ENCODE measurements around the gene RIIAD1. TPM values are rescaled to one million over a fixed set of nuclear protein-coding genes. Genes with fewer than 3 reads are reported as not detected.
"Not testable (repeated sequence)": the region's sequence is repeated elsewhere in the genome, so short reads cannot be mapped to it uniquely, and the experiment has no call there.

The RIIAD1 gene
- total RNA-seq, 2 donors from 2014 or later = not detected

DNA sequence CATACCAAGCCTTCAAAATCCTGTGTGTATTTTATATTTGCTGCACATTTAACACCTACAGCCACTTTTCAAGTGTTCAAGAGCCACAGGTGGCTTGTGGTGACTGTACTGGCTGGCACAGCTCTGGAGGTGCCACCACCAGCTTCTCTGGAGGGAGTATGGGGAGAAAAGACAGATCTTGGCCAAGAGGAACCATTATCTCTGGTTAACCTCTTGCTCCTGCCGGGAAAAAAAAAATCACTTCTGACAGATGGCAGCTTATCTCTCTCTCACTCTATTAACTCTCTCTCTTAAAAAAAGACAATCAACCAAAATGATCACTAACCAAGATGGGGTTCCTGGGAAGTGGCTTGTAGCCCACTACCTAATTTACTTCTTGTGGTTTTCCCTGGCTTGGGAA lies 1.2 kb upstream of the RIIAD1 start:
- Mint-ChIP-seq H3K27ac (no peak overlapping the region), H3K9me3 (no peaks in the 10 kb centered on the region), H3K36me3 (peaks cover 0 to 9% of the 10 kb centered on the region in 2 donors)
- DNase-seq (ENCODE audit: low spot score in 2 of 2) (no peak), ATAC-seq (no peak)

DNA sequence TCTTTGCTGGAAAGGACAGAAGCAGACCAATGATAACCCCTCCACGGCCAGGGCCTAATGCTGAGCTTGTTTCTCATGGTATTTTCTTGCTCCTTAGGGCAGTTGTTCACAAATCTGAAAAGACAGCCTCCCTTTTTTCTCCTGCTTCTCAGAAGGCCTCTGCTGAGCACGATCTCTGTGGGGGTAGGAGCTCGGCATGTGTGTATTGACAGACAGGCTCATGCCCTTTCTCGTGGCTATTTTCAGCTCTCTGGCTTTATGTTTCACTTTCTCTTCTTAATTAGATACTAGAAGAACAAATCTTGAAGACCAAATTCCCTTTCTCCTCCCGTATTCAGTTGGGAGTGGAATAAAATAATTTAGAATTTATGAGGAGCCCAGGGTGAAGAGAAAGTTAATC lies 768 bp upstream of the RIIAD1 start:
- H3K9me3 Mint-ChIP-seq = no peaks in the 10 kb centered on the region
- DNase-seq (ENCODE audit: low spot score in 2 of 2) = no peak
- no peak for ATAC-seq
- peaks cover 0 to 9% of the 10 kb centered on the region in 2 donors for H3K36me3 Mint-ChIP-seq
- peak overlapping the region in 1 of 2 donors; percentile 45 for H3K27ac Mint-ChIP-seq

DNA sequence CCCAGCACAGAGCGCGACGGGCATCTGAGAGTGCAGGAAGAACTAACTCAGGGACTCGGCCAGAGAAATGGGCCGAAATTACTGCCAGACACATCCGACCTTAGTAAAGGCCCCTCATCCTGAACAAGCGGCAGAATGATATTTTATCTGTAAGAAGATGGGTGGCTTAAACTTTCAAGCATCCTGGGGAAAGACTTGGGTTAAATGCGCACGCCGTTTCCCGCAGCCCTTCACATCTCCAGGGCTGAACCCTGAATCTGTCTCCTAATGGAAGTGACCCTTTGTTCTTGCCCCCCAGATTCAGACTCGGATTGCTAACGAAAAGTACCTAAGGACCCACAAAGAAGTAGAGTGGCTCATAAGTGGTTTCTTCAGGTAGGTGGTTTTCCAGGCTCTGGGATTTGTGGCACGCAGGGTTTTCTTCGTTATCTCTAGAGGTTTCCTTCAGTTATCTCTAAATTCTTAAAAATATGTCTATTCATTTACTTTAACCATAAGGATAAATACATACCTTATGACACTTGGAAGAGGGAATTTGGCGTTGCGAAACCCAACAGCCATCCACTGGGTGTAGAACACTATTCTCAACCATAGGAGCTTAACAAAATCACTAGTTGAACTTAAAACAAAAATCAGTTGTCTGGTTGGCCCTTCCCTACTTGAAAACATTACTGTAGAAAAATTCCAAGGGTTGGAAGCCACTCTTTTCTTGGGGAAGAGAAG lies 627 bp downstream of the RIIAD1 start:
- Mint-ChIP-seq H3K9me3 (no peaks in the 10 kb centered on the region), H3K36me3 (peaks cover 0 to 9% of the 10 kb centered on the region in 2 donors), H3K27ac (no peak overlapping the region)
- ATAC-seq (no peak), DNase-seq (ENCODE audit: low spot score in 2 of 2) (no peak)

DNA sequence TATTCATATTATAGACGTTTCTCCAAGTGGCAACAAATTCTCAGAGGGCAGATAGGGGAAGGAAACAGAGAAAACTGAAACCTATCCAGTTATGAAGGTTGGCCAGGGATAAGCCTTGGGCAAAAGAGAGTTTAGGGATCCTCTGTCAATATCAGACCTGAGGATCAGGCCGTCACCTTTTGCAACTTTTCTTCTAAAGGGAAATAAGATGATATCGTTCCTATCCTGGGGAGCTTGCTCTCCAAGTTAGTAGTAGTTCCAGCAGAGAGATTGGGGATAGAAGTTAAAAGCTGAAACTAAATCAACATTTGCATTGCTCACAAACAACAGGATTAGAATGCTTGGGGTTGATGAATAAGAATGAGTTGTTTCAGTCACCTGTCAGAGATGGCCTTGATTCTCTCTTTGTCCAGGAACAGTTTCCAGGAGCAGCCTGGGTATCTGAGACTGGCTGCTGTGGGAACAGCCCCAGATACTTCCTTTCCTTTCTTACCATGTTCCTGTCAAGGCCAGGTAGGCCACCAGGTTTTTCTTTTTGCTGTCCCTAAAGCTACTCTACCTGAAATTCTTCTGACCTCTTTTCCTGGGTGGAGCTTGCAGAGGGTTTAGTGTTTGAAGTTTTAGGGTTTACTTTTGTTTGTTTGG lies 2.5 kb downstream of the RIIAD1 start:
- H3K36me3 Mint-ChIP-seq = no peaks in the 10 kb centered on the region
- H3K27ac Mint-ChIP-seq = no peak overlapping the region
- no peaks in the 10 kb centered on the region for H3K9me3 Mint-ChIP-seq
- DNase-seq (ENCODE audit: low spot score in 2 of 2) = no peak
- no peak for ATAC-seq

DNA sequence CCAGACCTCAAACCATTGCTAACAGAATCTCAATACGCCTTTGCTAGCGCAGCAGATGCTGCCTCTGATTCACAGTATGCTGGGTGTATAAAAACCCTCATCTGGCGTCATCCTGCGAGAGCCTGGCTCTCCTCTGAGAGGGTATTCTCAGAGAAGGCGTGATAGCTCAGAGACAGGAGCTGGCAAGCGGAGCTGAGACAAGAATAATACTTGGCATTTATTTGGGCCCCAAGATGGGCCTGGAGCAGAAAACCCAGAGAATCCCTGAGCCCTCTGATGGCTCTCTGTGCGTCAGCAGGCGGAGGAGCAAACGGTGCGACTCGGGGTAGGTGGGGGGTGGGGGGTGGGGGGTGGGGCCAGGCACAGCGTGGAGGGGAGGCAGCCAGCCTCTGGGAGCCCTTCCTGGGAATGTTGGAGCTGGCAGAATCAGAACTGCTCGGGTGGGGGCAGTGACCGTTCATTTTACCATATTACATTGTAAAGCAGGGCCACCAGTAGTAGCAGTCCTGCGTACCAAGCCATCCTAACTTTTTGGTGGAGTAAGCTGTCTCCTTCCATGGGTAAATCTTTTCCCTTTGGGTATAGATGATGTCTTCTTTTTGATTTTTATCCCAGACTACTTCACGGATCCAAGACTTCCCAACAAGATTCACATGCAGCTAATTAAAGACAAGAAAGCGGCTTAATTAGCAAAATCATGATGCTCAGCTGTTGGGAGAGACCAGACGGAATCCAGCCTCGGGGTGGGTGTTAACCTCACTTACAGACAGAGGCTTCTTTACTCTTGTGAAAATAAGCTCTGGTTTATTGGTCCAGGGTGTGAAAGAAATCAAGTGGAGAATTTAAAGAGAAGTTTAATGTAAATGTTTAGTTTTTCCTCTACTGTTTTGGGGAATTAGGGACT lies 7.1 kb downstream of the RIIAD1 start:
- ATAC-seq = no peak
- Mint-ChIP-seq H3K27ac (no peak overlapping the region), H3K36me3 (no peaks in the 10 kb centered on the region), H3K9me3 (no peaks in the 10 kb centered on the region)
- no peak for DNase-seq (ENCODE audit: low spot score in 2 of 2)

DNA sequence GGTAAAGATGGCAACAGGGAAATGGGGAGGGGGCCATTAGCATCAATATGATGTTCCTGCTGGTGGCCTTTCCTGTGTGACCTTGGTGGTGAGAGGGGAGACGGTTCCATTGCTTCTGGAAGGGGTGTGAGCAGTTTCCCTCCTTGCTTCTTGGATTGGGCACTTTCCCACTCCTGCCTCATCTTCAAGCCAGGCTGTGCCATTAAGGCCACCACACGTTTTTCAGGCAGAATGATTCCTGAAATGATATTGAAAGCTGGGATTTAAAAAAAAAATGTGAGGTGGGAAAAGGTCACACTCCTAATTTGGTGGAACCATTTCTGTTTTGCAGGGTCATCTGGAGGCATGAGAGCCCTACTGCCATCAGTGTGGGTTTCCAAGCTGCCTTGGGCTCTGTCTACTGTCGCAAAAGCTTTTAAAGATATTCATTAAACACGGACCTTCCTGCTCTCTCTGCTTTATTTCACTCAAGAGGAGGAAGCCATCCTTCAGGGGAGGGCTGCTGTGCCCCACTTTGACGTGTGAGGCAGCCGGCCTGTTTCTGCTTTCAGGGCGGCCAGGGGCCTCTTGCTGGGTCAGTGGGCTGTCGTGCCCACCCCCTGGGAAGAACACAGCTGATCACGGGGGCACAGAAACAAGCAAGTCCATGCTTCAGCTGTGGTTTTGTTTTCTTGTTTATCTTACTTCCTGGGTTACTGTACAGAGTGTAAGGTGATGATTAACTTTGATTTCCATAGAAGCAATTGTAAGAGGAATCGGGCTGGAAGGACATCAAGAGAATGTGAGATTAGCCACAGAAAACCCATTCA lies 8.0 kb downstream of the RIIAD1 start:
- H3K27ac Mint-ChIP-seq = no peak overlapping the region
- ATAC-seq (no peak), DNase-seq (ENCODE audit: low spot score in 2 of 2) (no peak)
- no peaks in the 10 kb centered on the region for H3K36me3 Mint-ChIP-seq
- no peaks in the 10 kb centered on the region for H3K9me3 Mint-ChIP-seq

DNA sequence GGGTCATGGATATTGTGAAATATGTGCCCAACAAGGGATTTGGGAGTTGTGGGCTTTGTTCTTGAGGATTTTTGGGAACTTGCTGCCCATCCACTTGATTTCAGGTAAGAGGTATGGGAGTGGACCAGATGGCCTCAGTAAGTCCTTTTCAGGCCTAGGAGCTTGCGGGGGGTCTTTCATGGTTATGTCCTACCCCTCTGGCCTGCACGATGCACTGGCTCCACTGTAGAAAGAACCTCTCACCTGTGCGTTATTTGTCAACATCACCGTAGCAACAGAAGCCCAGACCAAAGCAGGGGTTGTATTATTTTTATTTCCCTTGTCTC lies 8.6 kb downstream of the RIIAD1 start:
- no peak for DNase-seq (ENCODE audit: low spot score in 2 of 2)
- Mint-ChIP-seq H3K9me3 (no peaks in the 10 kb centered on the region), H3K36me3 (no peaks in the 10 kb centered on the region), H3K27ac (no peak overlapping the region)
- no peak for ATAC-seq

DNA sequence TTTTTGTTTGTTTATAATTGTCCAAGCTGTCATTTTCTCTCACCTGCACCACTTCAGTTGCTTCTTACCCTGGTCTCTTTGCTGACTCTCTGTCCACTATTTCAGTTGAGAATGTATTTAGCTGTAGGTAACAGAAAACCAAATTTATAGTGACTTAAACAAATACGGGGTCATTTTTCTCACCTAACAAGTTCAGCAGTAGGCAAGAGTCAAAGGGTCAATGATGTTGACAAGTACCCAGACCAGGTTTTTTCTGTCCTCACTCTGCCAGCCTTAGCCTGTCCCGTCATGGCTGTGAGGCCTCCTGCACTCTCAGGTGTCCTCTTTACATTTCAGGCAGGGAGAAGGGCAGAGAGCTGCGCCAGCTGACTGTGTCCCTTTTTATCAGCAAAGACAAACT lies 11.8 kb downstream of the RIIAD1 start:
- no peak overlapping the region for H3K27ac Mint-ChIP-seq
- peaks cover 0 to 15% of the 10 kb centered on the region in 2 donors for H3K36me3 Mint-ChIP-seq
- peaks cover 6 to 7% of the 10 kb centered on the region in 2 donors for H3K9me3 Mint-ChIP-seq
- ATAC-seq (no peak), DNase-seq (ENCODE audit: low spot score in 2 of 2) (no peak)

DNA sequence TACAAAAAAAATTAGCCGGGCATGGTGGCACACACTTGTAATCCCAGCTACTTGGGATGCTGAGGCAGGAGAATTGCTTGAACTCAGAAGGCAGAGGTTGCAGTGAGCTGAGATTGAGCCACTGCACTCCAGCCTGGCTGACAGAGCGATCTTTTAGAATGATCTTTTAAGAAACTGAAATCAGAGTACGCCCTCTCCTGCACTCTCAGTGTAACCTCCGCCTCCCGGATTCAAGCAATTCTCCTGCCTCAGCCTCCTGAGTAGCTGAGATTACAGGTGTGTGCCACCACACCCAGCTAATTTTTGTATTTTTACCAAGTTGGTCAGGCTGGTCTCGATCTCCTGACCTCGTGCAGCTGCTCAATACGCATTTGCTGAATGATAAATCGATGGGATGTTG lies 12.7 kb downstream of the RIIAD1 start:
- not testable (repeated sequence) for H3K9me3 Mint-ChIP-seq; DNase-seq (ENCODE audit: low spot score in 2 of 2); H3K27ac Mint-ChIP-seq; ATAC-seq
- peaks cover 0 to 17% of the 10 kb centered on the region in 2 donors for H3K36me3 Mint-ChIP-seq

DNA sequence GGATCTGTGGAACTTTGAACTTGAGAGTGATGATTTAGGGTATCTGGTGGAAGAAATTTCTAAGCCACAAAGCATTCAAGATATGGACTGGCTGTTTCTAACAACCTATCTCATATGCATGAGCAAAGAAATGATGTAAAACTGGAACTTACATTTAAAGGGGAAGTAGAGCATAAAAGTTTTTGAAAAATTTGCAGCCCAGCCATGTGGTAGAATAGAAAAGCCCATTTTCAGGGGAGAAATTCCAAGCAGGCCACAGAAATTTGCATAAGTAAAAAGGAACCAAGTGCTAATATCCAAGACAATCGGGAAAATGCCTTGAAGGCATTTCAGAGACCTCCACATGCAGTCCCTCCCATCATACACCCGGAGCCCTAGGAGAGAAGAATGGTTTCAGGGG lies 15.7 kb downstream of the RIIAD1 start:
- Mint-ChIP-seq H3K36me3 (peaks cover 0 to 17% of the 10 kb centered on the region in 2 donors), H3K27ac (no peak overlapping the region), H3K9me3 (peaks cover 6 to 7% of the 10 kb centered on the region in 2 donors)
- DNase-seq (ENCODE audit: low spot score in 2 of 2) (no peak), ATAC-seq (no peak)

DNA sequence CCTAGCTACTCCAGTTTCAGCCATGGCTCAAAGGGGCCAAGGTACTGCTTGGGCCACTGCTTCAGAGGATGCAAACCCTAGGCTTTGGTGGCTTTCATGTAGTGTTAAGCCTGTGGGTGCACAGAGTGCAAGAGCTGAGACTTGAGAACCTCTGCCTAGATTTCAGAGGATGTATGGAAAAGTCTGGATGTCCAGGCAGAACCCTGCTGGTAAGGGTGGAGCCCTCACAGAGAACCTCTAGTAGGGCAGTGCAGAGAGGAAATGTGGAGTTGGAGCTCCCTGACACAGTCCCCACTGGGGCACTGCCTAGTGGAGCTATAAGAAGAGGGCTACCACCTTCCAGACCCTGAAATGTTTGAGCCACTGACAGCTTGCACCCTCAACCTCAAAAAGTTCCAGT lies 16.2 kb downstream of the RIIAD1 start:
- H3K27ac Mint-ChIP-seq = no peak overlapping the region
- ATAC-seq (no peak), DNase-seq (ENCODE audit: low spot score in 2 of 2) (no peak)
- H3K9me3 Mint-ChIP-seq = peaks cover 6 to 7% of the 10 kb centered on the region in 2 donors
- peaks cover 0 to 17% of the 10 kb centered on the region in 2 donors for H3K36me3 Mint-ChIP-seq

DNA sequence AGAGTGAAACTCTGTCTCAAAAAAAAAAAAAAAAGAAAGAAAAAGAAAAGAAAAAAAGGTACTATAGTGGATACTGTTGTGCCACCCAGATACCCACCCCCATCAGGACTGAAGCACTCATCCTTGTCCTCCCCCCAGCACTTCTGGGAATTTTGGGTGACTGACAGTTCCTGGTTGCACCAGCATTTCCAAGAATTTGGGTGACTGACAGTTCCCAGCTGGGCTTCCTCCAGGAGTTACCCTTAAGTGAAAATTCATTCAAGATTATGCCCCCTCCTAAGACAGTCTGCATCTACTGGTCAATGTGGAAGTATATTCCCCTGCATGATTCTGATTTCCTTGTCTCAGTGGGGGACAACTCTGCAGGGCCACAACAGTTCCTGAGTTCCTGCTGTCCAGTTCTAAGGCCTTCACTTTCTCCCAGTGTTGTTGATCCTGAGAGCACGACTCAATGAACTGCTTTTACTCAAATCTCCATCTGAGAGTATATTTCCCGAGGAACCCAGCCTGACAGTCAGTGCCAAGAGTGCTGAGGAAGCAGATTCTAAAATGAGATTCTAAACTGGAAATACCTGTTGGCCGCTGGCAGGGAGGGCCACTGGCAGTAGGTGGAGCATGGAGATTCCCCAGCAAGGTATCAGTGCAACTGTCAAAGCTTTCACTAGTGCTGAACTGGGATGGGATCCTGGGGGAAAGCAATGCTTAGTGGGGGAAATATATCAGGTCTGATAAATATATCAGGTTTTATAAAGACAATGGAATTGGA lies 18.5 kb downstream of the RIIAD1 start:
- peaks cover 0 to 17% of the 10 kb centered on the region in 2 donors for H3K36me3 Mint-ChIP-seq
- no peak overlapping the region for H3K27ac Mint-ChIP-seq
- ATAC-seq = no peak

DNA sequence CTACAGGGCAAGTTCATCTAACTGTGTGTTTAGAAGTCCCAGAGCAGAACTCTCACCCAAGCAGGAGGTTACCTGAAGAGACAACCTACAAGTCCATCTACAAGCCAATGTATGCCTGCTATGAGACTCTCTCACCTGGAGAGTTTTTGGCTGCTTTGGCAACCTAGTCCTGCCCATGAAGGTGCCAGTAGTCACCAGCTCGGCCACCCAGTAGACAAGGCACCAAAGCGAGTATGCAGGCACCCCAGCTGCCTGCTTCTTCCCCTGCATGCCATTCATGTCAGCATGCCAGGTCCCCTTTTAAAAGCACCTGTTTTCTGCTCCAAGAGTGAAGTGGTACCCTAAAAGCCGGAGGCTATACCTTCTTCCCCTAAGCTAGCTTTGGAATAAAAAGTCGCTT lies 20.2 kb downstream of the RIIAD1 start:
- H3K27ac Mint-ChIP-seq = no peak overlapping the region
- DNase-seq (ENCODE audit: low spot score in 2 of 2) (no peak), ATAC-seq (no peak)
- peaks cover 5 to 6% of the 10 kb centered on the region in 2 donors for H3K9me3 Mint-ChIP-seq
- peaks cover 0 to 16% of the 10 kb centered on the region in 2 donors for H3K36me3 Mint-ChIP-seq

More for the DNA sequence above, 18.5 kb downstream of the RIIAD1 start:
- no peak for DNase-seq (ENCODE audit: low spot score in 2 of 2)
- peaks cover 6 to 7% of the 10 kb centered on the region in 2 donors for H3K9me3 Mint-ChIP-seq

DNA sequence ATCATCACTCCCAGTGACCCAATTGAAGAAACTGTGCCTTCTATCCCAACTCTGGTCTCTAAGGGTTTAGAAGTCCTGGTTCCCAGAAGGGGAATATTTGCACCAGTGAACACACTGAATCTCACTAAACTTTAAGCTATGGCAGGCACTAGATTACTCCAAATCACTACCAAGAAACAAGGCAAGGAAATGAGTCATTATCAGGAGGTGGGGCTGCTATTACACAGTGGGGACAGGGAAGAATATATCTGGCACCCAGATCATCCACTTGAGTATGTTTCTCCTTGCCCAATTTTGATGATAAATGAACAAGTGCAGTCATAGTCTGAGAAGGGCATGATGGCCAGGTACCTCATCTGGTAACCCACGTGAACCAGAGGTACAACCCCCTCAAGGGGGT lies 35.0 kb downstream of the RIIAD1 start:
- H3K9me3 Mint-ChIP-seq = no peaks in the 10 kb centered on the region
- H3K36me3 Mint-ChIP-seq = peaks cover 9 to 10% of the 10 kb centered on the region in 2 donors
- DNase-seq (ENCODE audit: low spot score in 2 of 2) (no peak), ATAC-seq (peak; percentile 83 to 92)
- H3K27ac Mint-ChIP-seq = peak overlapping the region; percentile 19 to 26

DNA sequence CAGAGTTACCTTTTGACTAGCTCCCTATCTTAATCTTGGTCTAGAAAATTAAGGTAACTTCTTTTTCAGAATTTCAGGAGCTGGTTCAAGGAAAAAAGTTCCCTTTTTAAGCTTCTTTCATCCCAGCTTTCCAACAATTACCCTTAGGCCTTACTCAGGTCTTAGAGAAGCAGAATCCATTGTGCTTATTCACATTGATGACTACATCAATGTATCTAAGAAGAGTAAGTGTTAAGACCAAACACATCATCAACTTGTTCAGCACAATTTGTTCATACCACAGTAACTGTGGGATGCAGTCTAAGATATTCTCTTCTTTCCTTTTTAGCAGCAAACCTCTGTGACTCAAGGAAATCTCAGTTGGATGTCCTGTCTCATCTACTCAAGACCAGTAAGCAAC lies 37.9 kb downstream of the RIIAD1 start:
- no peak for ATAC-seq
- no peak for DNase-seq (ENCODE audit: low spot score in 2 of 2)
- Mint-ChIP-seq H3K9me3 (no peaks in the 10 kb centered on the region), H3K27ac (no peak overlapping the region), H3K36me3 (peaks cover 27 to 31% of the 10 kb centered on the region in 2 donors)

Measured in activated naive CD4-positive, alpha-beta T cell treated with anti-CD3 and anti-CD28 coated beads, Interleukin-2, amount 50 U/mL, for 72 hours (primary cell).